Activated CD4-positive, CD25-positive, alpha-beta regulatory T cell treated with anti-CD3 and anti-CD28 coated beads, Interleukin-2, amount 50 U/mL, for 24 hours (primary cell): ENCODE results near the gene ACAT2.
"Not testable (repeated sequence)": the region's sequence is repeated elsewhere in the genome, so short reads cannot be mapped to it uniquely, and the experiment has no call there.

Experiments
- ATAC-seq, 2 donors: fragments of 150-1000 bp; cut with Tn5 transposase; one replicate each; pipeline ENCODE4 v1.10.0; 2021; ENCODE audit warnings: mild to moderate bottlenecking in 1 of 2, moderate library complexity in 1 of 2

ACAT2 gene

GRCh38 chr6:159761873-159762680 lies at the start of gene ACAT2:
Gene ACAT2 (plus strand): TSS chr6:159762045. CDS start chr6:159762088, 43 bp downstream.
- peak; percentile 98 to 99 for ATAC-seq

GRCh38 chr6:159712389-159712788 lies 49.5 kb upstream of the ACAT2 start:
- not testable (repeated sequence) for ATAC-seq

DNA sequence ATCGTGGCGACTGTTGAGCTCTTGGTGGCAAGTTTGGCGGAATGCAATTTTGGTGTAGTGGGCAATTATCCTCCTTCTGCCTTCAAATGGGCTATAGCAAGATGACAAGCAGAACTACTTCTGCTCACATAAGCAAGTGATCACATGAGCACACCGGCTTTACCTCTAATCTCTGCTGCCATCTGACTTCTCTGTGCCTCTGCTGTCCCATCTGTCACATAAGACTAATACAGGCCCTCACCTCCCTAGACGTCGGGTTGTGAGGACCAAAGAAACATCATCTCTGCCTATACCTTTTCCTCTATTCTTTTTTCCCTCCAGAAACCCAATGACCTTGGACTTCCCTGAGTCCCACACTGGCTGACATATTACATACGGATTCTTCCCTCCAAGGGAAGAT lies 47.9 kb upstream of the ACAT2 start:
- ATAC-seq, result no peak

GRCh38 chr6:159714404-159714803 lies 47.4 kb upstream of the ACAT2 start:
- ATAC-seq, result no peak

GRCh38 chr6:159715166-159715565 lies 46.7 kb upstream of the ACAT2 start:
- ATAC-seq, result no peak

DNA sequence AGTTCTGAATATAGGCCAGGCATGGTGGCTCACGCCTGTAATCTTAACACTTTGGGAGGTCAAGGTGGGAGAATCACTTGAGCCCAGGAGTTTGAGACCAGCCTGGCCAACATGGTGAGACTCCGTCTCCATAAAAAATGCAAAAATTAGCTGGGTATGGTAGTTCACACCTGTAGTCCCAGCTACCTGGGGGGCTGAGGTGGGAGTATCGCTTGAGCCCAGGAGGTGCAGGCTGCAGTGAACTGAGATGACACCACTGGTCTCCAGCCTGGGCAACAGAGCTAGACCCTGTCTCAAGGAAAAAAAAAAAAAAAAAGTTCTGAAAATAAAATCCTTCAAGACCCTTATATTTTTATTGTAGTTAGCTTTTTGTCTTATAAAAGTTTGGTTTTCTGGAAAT lies 46.2 kb upstream of the ACAT2 start:
- ATAC-seq, result no peak

- ATAC-seq, result no peak
These were observed 45.4 kb upstream of the ACAT2 start for GRCh38 chr6:159716247-159717096.

DNA sequence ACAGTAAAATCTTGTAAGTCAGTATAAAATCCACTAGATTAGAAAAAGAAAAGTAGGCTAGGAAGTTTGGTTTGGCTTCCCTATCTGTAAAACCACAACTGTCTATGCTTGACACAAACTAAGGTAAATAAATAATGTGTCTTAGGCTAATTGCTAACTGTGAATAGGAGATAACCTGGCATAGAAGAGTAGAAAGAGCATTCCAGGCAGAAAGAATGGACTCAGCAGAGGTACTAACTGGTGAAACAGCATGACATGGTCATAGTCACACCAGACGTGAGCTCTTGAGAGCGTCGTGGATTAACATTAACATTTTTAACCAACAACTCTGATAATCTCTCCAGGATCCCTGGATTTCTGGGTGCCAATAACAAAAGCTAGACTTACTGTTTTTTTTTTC lies 43.2 kb upstream of the ACAT2 start:
- no peak for ATAC-seq

GRCh38 chr6:159719287-159719686 lies 42.6 kb upstream of the ACAT2 start:
- ATAC-seq, result no peak

DNA sequence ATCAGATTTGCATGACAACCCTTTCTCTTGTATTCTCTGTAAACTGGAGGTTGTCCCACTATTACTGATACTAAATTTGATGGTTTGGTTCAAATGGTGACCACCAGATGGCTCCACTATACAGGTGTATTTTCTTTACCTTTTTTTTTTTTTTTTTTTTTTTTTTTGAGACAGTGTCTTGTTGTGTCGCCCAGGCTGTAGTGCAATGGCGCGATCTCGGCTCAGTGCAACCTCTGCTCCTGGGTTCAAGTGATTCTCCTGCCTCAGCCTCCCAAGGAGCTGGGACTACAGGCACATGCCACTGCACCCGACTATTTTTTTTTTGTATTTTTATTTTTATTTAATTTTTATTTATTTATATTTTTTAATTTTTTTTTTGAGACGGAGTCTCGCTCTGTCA lies 41.1 kb upstream of the ACAT2 start:
- peak; percentile 45 to 48 for ATAC-seq

GRCh38 chr6:159721981-159722380 lies 39.9 kb upstream of the ACAT2 start:
- ATAC-seq, result not testable (repeated sequence)

DNA sequence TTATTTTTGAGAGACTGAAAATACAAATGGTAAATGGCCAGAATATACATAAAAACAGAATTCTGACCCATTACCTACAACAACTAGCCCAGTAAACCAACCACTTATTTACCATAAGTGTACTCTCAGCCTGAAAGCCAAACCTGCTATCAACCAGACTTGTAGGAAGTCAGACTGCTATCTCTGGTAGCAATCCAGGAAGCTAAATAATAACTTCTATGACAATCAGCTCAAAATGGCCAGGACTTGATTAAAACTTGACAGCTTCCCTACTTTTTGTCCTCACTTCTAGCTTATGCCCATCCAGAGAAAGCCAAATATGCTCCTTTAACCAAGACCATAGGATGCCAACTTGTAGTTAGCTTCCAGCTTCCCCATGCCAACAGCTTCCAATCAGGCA lies 39.2 kb upstream of the ACAT2 start:
- no peak for ATAC-seq

DNA sequence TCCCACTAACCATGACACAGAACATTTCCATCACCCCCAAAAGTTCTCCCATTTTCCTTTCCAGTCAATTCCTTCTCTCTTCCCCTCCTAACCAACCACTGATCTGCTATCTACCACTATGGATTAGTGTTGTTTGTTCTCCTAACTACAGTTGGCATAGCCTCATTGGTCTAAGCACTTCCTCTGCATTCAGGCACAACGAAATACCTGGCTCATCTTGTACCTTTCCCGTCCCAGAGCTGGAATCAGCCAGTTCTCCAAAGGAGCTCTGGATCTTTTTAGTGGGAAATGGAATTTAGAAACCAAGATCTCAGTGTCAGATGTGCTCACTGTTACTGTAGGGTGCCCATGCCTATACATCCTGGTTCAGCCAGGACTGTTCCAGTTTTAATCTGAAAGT lies 38.6 kb upstream of the ACAT2 start:
- ATAC-seq, result no peak

DNA sequence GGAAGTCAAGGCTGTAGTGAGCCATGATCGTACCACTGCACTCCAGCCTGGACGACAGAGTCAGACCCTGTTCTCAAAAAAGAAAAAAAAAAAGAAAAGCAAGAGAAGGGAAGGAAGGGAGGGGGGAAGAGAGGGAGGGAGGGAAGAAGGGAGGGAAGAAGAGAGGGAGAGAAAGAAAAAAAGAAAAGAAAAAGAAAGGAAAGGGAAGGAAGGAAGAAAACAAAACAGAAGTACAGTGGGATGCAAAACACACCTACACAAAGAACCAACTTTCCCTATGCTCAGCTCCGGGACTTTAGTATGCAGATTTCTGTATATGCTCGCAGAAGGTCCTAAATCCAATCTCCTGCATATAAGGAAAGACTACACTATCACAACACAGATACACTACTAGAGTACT lies 37.1 kb upstream of the ACAT2 start:
- ATAC-seq, result no peak

- not testable (repeated sequence) for ATAC-seq
These were observed 36.6 kb upstream of the ACAT2 start for GRCh38 chr6:159725208-159725607.

DNA sequence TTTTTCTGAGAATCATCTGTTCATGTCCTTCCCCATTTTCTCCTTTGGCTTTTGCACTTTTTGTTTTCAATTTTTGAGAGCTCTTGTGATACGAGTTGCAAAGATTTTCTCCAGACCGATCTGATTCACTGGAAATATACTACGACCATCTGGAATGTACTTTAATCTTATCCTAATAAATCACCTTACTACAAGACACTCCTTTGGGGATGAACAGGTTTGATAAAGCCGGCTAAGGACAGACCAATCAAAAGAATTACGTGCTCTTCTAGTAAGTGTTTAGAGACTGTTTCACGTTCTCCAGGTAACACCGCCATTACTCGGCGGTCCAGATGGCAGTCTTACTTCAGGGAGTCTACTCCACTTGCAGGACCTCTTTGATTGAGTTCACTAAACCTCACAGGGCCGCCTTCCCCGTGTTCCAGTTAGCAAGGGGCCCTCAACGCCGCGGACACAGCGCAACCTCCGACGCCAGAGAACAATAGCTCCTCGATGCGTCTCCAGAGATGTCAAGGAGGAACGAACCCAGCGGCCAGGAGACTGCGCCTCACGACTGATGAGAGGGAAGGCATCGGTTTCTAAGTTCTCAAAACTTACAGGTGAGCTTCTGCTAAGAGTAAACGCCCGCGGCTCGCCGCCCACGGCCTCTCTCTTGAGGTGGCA lies 35.5 kb upstream of the ACAT2 start:
- ATAC-seq, result no peak

DNA sequence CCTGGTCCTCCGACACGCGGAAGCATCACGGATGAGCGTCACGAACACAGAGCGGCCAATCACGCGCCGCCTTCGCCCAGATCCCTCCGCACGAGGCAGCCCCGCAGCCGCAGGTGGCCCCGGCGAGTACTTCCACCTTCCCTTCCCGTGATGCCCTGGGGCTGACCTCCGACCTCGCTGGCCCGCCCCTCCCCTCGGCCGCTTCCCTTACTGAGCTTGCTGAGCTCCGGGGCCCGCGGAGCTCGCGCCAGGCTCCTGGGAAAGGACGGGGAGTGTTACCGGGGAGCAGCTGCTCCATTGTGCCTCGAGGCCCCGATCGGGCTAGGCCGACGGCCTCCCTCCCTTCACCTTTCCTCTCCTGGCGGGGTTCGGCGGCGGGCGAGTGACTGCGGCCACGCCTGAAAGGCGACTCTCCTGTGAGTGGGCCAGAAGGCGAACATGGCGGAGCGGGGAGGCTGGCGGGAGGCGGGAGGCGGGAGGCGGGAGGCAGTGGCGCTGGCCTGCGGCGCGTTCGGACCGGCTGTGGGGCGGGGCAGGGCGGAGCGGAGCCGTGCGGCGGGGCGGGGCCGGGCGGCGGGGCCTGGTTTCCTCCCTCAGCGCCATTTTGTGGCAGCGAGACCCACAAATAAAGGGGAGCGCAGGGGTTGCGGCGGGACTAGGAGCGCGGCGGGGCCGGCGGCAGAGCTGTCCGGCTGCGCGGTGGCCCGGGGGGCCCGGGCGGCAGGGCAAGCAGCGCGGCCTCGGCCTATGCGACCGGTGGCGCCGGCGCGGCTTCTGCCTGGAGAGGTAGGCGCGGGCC lies 34.7 kb upstream of the ACAT2 start, which contains the start of gene WTAP:
WTAP (plus strand) TSS at position 589 of the 799 bp plus-strand sequence. CDS start 8,760 bp downstream, outside the sequence.
- peak; percentile 90 to 91 for ATAC-seq

DNA sequence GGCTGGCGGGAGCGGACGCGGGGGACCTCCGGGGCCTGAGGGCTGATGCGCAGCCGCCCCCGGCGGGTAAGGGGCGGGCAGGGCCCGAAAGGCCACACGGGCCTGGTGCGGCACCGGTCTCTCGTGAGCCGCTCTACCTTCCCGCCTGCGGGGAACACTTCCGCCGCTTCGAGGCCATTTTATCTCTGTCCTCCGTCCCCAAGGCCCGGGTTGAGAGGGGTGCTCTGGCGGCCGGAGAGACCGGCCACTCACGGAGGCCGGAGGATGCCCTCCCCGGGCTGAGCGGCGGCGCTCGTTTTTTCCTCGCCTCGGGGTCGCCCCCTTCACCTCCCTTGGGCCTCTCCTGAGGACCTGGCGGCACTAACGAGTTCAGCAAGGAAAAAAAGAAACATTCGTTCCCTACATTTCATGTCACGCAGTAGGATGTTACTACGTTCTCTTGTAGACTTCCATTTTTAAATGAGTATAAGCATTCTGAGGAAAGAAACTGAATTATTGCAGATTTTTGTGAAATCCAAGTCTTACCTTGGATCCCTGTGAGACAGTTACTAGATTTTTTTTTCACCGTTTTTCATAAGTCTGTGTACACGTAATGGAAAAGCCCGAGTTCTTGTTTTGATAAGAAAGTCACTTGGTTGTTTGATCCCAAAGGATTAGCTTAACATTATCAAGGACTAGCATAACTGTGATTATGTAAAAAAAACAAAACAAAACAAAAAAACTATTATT lies 34.0 kb upstream of the ACAT2 start:
- ATAC-seq, result peak; percentile 31 to 37

DNA sequence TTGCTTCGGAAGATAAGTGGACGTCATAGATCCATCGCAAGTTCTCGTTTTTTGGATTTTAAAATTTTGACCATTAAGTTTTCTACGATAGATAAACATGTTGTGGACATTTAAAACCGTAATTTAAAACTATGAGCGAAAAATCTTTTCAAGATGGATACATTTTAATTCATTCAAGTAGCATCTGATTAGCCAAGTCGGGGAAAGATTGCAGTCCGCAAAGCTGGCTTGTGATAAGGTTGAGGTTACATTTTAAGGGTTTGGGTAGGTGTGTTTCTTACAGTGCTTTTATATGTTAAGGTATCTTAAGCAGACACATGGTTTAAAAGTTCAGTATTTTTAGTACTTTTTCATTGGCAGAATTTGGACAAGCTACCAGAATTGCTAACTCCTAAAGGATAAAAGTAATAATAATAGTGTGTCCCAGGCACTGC lies 33.3 kb upstream of the ACAT2 start:
- ATAC-seq, result no peak

- ATAC-seq, result no peak
These were observed 32.1 kb upstream of the ACAT2 start for GRCh38 chr6:159729598-159730331.

GRCh38 chr6:159730332-159730676 lies 31.5 kb upstream of the ACAT2 start:
- no peak for ATAC-seq
